Ishikawa (cell line): ENCODE measurements around the gene MAST4.

Source experiments
- CEBPB ChIP-seq: IDR thresholded peaks from 2 replicates; pipeline ENCODE4 v1.6.1; 2012
- CREB1 ChIP-seq: IDR thresholded peaks from 2 replicates; pipeline ENCODE4 v1.6.1; 2012; ENCODE audit warnings: low read depth
- EGR1 ChIP-seq: IDR thresholded peaks from 2 replicates; pipeline ENCODE4 v1.6.1; 2012
- EP300 ChIP-seq: IDR thresholded peaks from 2 replicates; pipeline ENCODE4 v1.6.1; 2012; ENCODE audit warnings: borderline replicate concordance
- FOXM1 ChIP-seq: IDR thresholded peaks from 2 replicates; pipeline ENCODE4 v1.6.1; 2012; ENCODE audit warnings: low read depth, borderline replicate concordance
- NFIC ChIP-seq: IDR thresholded peaks from 2 replicates; pipeline ENCODE4 v1.6.1; 2012
- RAD21 ChIP-seq: IDR thresholded peaks from 2 replicates; pipeline ENCODE4 v1.6.1; 2012; ENCODE audit warnings: low read depth
- REST ChIP-seq: IDR thresholded peaks from 2 replicates; pipeline ENCODE4 v1.6.1; 2012; ENCODE audit warnings: low read depth, mild to moderate bottlenecking
- TAF1 ChIP-seq: IDR thresholded peaks from 2 replicates; pipeline ENCODE4 v1.6.1; 2012; ENCODE audit warnings: low read depth, mild to moderate bottlenecking
- TCF12 ChIP-seq: IDR thresholded peaks from 2 replicates; pipeline ENCODE4 v1.6.1; 2012; ENCODE audit warnings: low read depth
- TEAD4 ChIP-seq: IDR thresholded peaks from 2 replicates; pipeline ENCODE4 v1.6.1; 2012
- USF1 ChIP-seq: IDR thresholded peaks from 2 replicates; pipeline ENCODE4 v1.6.1; 2012
- YY1 ChIP-seq: IDR thresholded peaks from 2 replicates; pipeline ENCODE4 v1.6.1; 2012; ENCODE audit warnings: low read depth
- ZBTB7A ChIP-seq: IDR thresholded peaks from 2 replicates; pipeline ENCODE4 v1.6.1; 2012; ENCODE audit warnings: low read depth
- TF ChIP-seq, protein P1 (sequence below): IDR thresholded peaks from 2 replicates; pipeline ENCODE4 v1.6.1; 2012

Gene MAST4

GRCh38 chr5:67133217-67133616 is 537.0 kb downstream of the MAST4 start:
- TF ChIP-seq CEBPB (no peak), CREB1 (no peak), TEAD4 (no peak), TAF1 (no peak), ZBTB7A (no peak), RAD21 (no peak), TCF12 (no peak), EGR1 (no peak), NFIC (no peak), USF1 (no peak), EP300 (no peak), YY1 (no peak), FOXM1 (no peak), REST (no peak)
- TF ChIP-seq, protein P1, sequence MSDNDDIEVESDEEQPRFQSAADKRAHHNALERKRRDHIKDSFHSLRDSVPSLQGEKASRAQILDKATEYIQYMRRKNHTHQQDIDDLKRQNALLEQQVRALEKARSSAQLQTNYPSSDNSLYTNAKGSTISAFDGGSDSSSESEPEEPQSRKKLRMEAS, result no peak

DNA sequence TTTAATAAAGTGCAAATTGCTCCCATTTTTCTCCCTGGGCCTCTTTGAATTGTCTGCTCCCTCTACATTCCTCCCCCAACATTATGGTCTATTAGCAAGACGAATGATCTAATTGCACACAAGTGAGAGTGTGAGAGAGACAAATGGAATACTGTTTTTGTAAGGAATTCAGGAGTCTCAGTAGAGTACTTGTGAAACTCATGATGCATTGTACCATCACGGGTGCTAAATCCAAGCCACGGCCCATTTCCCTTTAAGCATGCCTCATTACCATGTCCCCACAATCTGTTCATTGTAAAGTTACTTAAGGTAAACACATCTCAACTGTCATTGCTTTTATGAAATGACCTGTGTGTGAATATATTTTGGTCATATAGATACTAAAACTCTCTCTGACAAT is 537.6 kb downstream of the MAST4 start:
- TF ChIP-seq, protein P1, result no peak
- no peak for TF ChIP-seq FOXM1
- no peak for TF ChIP-seq EGR1
- TF ChIP-seq TCF12, result no peak
- TF ChIP-seq TAF1, result no peak
- no peak for TF ChIP-seq CREB1
- no peak for TF ChIP-seq NFIC
- TF ChIP-seq REST, result no peak
- TF ChIP-seq EP300, result no peak
- TF ChIP-seq CEBPB, result no peak
- TF ChIP-seq RAD21, result no peak
- TF ChIP-seq ZBTB7A, result no peak
- no peak for TF ChIP-seq YY1
- no peak for TF ChIP-seq TEAD4
- no peak for TF ChIP-seq USF1

DNA sequence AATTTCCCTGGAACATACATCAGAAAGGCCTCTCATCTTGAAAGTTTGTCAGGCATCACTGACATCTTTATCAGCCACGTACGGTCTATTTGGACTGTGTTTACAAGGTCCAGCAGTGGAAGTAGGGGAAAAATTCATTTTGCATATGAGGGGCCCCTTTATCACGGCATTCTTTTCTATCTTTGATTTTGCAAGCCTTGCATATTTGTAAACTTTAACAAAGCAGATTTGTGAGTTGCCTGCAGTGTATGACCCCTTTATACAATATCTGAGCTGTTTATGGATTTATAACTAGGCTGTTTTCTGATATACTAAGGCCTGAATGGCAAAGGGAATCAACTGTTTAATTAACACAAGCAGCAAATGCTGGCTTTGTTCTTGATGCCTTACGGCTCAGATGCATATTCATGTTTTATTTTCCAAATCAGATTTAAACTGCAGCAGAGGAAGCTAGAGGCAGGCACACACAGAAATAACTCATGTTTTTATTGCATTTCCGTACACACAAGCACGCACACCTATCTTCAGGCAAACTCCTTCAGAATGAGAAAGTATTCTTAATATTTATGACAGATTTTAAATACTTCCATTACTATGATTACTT is 539.3 kb downstream of the MAST4 start:
- no peak for TF ChIP-seq EGR1
- no peak for TF ChIP-seq CREB1
- TF ChIP-seq YY1, result no peak
- no peak for TF ChIP-seq RAD21
- TF ChIP-seq TAF1, result no peak
- no peak for TF ChIP-seq REST

GRCh38 chr5:67139030-67139429 is 542.8 kb downstream of the MAST4 start:
- TF ChIP-seq FOXM1 (no peak), YY1 (no peak), TCF12 (no peak), TAF1 (no peak), EP300 (no peak), ZBTB7A (no peak), RAD21 (no peak)
- TF ChIP-seq, protein P1, result no peak

GRCh38 chr5:67140413-67140812 is 544.2 kb downstream of the MAST4 start:
- TF ChIP-seq TEAD4 (no peak), NFIC (no peak), USF1 (no peak), RAD21 (no peak)
- TF ChIP-seq, protein P1, result no peak
